Measurements from ENCODE around the gene IRGQ. TPM values are rescaled to one million over a fixed set of nuclear protein-coding genes. Genes with fewer than 3 reads are reported as not detected.
A peak's percentile ranks its signal among the peaks of the same experiment; 100 is the strongest.

The IRGQ gene
- total RNA-seq, 1 donor, result 35.4 TPM

GRCh38 chr19:43625918-43626579 is 30.1 kb upstream of the IRGQ start:
- TF ChIP-seq CTCF (IDR thresholded peaks at IDR 0.05; ENCODE audit: insufficient read depth, low read depth, low read length), result peak; percentile 16
- DNase-seq (ENCODE audit: low read depth), result peak; percentile 34
- H3K4me3 ChIP-seq (ENCODE audit: low read depth, low read length), result no peak overlapping the region

DNA sequence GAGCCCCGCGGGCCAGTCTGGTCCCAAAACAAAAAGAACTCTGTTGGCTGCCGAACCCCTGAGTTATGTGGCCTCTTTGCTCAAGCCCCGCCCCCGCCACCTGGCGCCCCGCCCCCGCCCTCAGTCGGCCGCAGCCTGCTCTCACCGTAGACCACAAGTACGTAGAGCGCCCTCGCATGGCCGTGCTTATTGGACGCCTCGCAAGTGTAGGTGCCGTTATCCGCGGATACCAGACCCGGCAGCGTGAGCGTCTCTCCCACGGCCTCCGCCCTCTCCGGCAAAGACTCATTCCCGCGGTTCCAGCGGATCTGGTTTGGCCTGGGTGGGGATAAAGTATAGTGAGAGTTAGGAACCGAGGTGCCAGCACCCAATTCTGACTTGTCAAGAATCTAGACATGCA is 29.0 kb upstream of the IRGQ start:
- no peak overlapping the region for H3K4me3 ChIP-seq (ENCODE audit: low read depth, low read length)
- DNase-seq (ENCODE audit: low read depth), result peak; percentile 53
- TF ChIP-seq CTCF (IDR thresholded peaks at IDR 0.05; ENCODE audit: insufficient read depth, low read depth, low read length), result peak; percentile 21

DNA sequence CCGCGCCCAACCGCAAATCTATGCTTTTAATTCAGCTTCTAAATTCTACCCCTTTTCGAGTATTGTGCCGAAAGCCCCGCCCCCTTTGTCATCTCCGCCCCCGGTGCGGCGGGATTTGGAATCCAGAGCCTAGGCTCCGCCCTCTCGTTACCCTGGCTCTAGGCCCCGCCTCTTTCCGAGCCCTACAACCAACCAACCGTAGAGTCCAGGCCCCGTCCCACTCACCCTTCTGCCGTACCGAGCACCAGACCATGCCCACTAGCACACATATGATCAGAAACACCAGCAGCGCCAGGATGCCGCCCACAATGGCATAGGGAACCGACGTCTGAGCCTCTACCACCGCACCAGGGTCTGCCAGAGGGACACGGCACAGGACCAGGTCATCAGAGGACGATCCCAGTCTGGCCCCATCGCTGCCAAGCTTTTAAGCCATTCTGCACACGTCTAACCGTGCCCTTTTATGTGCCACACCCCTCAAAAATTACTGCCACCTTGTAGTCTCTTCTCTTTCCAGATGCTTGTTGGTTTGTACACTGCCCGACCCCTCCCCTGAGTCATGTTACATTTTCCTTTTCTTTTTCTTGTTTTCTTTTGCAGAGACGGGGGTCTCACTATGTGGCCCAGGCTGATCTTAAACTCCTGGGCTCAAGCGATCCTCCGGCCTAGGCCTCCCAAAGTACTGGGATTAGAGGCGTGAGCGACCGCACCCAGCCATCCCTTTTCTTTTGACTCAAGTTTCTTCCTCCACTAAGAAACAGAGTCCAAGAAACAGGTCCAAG is 28.1 kb upstream of the IRGQ start:
- peak; percentile 31 for DNase-seq (ENCODE audit: low read depth)
- no peak for TF ChIP-seq CTCF (IDR thresholded peaks at IDR 0.05; ENCODE audit: insufficient read depth, low read depth, low read length)
- no peak overlapping the region for H3K4me3 ChIP-seq (ENCODE audit: low read depth, low read length)

GRCh38 chr19:43622956-43623355 is 27.0 kb upstream of the IRGQ start:
- H3K4me3 ChIP-seq (ENCODE audit: low read depth, low read length), result no peak overlapping the region
- DNase-seq (ENCODE audit: low read depth), result no peak
- no peak for TF ChIP-seq CTCF (IDR thresholded peaks at IDR 0.05; ENCODE audit: insufficient read depth, low read depth, low read length)

- DNase-seq (ENCODE audit: low read depth), result no peak
- TF ChIP-seq CTCF (IDR thresholded peaks at IDR 0.05; ENCODE audit: insufficient read depth, low read depth, low read length), result no peak
- no peak overlapping the region for H3K4me3 ChIP-seq (ENCODE audit: low read depth, low read length)
Measured at GRCh38 chr19:43622070-43622469, 26.1 kb upstream of the IRGQ start.

GRCh38 chr19:43620061-43621001 is 24.4 kb upstream of the IRGQ start:
- TF ChIP-seq CTCF (IDR thresholded peaks at IDR 0.05; ENCODE audit: insufficient read depth, low read depth, low read length), result no peak
- peak overlapping the region; percentile 68 for H3K4me3 ChIP-seq (ENCODE audit: low read depth, low read length)
- no peak for DNase-seq (ENCODE audit: low read depth)
